Muscle of arm (tissue), 12 donors: ENCODE data around the gene ADARB2. TPM values are rescaled to one million over a fixed set of nuclear protein-coding genes. Genes with fewer than 3 reads are reported as not detected.

Experiments used
- DNase-seq: peaks from one replicate; pipeline ENCODE4 v3.0.0-alpha.2; 2013
- polyA plus RNA-seq, 12 donors: library from polyadenylated mRNA; unstranded; fragments of 120-200 nt; gene quantifications; one replicate each; pipeline ENCODE4 v1.2.1, GENCODE V29; 2013; ENCODE audit not compliant: insufficient read length in 12 of 12

Gene ADARB2
- polyA plus RNA-seq, 12 donors, result 0.07 to 0.48 (median 0.32) TPM; not detected in 2

DNA sequence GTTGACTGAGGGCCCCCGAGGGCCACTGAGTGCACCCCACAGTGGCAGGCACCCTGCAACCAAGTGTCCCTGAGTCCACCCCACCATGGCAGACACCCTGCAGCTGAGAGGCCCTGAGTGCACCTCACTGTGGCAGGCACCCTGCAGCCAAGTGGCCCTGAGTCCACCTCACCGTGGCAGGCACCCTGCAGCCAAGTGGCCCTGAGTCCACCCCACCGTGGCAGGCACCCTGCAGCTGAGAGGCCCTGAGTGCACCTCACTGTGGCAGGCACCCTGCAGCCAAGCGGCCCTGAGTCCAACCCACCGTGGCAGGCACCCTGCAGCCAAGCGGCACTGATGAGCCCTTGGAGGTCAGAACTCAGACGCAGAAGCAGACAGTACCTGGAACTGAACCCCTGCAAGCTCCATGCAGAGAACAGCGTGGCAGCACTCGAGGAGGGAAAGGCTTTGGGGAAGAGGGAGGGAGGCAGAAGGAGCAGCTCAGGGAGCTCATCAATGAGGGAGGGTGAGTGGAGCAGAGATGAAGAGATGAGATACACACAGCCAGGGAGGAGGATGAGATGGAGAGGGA lies 524.7 kb downstream of the ADARB2 start:
- no peak for DNase-seq

DNA sequence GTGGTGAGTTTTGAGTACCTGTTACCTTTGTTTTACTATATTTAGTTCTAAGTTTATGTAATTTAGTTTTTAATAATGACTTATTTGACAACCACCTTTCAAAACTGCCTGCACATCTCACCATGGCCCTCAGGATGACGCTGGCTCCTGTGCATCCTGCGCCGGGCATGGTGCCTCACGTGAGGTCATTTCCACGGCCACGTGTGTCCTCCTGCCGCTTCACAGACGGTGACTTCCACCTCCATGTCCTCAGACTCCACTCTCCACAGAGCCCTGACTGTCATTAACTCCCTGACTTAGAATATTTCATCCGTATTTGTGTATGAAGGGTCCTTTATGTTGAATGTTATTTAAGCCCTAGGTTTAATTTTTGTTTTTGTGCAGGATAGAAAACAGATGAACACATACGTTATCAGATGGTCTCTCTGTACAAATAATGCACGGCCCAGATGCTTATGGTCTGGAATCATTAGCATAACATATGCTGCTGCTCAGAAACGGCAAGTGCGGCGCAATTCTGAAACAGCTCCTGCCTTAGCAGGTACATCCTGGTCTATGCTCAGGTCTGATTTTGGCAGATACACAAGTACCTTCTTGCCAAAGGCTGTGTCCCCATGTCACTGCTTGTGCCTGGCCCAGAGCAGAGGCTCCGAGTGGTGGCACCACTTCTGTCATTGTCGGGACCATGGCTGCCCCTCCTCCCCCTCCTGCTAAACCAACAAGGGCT lies 525.3 kb downstream of the ADARB2 start:
- DNase-seq, result no peak

DNA sequence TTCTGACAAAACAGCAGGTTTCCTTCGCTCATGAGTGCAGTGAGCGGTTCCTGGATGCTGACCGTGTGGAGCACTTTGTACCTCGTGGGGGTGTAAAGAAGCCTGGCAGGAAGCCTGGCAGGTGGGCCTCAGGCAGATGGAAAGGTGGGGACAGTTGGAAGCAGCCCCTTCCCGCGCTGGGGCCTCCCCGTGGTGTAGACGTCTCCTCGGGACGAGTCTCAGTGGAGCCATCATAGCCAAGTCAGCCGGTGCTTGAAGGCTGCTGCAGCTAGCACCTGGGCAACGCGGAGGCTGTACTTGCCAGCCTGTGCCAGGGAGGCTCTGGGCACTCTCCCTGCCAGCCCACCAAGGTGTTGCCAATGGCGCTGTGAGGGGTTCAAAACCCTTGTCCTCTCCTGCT lies 526.7 kb downstream of the ADARB2 start:
- DNase-seq, result no peak

DNA sequence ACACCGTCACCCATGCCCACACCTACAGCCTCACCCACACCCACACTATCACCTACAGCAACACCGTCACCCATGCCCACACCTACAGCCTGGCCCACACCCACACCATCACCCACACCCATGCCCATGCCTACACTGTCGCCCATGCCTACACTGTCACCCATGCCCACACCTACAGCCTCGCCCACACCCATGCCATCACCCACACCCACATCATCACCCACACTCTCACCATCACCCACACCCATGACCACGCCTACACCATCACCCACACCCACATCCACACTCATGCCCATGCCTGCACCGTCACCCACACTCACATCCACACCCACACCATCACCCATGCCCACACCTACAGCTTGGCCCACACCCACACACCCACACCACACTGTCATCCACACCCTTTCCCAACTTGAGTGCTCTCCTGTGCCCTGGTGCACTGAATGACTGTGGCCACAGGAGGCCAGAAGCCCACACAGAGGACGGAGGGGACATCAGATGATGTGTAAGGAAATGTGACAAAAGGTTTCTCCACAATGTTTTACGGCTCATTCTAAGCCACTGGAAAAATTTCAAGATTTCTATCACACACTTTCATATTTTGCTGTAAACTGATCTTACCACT lies 527.9 kb downstream of the ADARB2 start:
- no peak for DNase-seq

DNA sequence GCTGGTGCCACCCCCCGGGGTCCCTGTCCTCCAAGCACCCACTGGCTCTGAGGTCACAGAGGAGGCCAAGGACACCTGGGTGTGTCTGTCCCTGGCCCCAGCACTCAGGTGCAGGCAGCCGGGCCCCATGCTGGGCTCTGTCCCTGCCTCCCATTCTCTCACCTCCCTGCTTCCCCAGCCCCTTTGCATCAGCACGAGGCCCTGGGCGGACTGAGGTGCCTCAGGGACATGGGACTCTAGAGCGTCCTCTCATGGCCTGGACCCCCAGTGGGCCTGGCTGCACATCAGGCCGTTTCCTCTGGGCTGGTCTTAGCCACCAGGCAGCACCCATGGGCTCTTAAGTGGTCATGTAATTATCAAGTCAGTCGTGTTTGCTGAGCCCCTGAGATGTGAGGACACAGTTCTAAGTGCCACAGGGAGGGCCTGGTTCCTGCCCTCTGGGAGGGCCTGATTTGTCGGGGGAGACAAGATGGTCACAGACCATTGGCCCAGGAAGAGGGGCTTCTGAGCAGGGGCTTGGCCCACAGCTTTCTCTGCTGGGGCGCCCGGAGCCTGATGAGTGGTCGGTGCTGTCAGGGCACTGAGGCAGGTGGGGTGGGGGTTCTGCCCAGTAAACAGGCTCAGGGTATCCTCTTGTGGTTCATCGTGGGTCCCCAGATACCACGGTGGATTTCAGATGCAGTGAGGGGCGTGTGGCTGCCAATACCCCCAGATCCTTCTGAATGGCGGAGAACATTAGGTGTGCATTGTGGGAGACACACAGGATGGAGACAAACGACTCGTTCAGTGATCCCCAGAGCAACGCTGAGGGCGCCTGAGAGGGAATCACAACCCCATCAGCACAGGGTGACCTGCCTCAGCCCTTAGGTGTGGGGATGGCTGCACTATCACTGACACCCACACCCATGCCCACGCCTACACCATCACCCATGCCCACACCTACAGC lies 528.7 kb downstream of the ADARB2 start:
- DNase-seq, result no peak

DNA sequence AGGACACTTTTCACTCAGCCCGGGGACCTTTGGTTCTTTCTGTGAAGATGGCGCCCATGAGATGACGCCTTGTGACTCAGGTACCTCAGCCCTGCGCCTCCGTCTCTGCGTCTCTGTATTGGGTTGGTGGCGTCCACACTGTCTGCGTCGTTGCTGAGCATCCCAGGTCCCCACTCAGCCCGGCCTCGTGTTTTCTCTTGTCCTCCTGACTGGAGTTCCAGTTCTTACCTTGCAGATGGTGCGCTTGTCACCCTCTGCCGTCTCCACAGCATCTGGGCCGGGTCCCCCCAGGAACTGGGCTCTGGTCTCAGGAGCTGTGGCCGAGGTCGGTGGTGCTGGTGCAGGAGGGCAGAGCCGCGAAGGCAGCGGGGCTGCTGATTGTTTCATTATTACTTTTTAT lies 530.7 kb downstream of the ADARB2 start:
- no peak for DNase-seq

DNA sequence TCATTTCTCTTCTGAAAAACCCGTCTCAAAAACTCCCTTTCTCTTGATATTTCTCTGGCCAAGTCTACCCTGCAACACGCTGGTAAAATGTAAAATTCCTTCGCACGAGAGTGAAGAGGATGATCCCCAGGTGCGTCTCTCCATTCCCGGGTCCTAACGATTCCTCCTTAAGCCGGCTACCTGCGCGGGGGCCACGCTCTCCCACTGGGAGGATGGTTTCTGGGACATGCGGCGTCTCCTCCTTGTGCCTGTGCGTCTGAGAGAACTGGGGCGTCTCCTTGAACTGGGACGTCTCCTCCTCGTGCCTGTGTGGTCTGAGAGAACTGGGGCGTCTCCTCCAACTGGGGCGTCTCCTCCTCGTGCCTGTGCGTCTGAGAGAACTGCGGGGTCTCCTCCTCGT lies 531.2 kb downstream of the ADARB2 start:
- no peak for DNase-seq

DNA sequence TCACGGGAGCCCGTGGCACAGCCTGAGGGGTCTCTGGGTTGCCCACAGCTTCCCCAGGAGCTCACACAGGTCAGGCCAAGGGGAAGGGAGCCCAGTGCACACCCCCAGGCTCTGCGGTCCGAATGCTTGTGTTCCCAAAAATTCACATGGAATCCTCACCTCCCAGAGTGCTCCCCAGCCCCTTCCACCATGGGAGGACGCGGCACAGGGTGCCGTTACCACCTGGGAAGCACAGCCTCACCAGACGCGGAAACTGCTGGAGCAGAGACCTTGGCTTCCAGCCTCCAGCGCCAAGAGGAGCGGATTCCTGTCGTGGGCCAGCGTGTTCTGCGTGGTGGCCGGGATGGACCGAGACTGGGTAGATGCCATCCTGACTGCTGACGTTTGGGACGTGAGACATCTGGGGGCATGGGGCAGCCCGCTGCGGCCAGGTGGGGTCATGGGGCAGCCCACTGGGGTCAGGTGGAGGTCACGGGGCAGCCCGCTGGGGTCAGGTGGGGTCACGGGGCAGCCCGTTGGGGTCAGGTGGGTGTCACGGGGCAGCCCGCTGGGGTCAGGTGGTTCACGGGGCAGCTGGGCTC lies 531.8 kb downstream of the ADARB2 start:
- no peak for DNase-seq

DNA sequence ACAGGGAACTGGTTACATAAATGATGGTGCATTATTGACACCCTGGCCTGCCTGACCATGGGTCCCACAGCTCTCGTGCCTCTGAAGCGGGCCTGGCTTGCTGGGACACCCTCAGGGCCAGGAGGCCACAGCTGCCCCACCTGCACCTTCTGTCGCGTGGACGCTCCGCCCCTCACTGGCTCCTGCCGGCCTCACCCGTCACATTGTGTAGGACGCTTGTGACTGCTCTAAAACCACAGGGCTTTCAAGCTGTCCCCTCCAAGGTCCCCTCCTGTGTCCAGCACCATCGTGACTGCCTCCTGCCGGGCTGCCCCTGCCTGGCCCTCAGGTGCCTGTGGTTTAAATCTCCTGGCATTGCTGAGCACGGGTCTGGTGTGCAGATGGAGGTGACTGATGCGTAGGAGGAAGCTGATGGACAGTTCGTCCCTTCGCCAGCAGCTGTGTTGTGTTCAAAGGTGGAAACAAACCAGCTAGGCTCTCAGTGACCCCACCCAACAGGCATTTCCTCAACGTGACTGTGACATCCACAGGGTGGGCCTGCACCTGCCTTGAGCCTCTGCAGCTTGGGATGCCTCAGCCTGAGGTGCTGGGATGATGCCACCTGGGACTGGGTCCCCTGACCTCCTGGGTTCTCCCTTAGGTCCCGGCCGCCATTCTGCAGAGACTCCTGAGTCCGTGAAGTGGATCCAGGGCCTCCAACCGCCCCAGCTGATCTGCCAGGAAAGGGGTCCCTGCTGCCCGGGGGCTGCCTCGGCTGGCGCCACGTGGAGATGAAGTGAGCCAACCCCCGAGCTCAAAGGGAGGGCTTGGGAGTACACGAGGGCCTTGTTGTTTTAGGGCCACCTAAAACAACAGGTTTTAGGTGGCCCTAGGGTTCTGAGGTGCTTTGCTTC lies 532.6 kb downstream of the ADARB2 start:
- no peak for DNase-seq

DNA sequence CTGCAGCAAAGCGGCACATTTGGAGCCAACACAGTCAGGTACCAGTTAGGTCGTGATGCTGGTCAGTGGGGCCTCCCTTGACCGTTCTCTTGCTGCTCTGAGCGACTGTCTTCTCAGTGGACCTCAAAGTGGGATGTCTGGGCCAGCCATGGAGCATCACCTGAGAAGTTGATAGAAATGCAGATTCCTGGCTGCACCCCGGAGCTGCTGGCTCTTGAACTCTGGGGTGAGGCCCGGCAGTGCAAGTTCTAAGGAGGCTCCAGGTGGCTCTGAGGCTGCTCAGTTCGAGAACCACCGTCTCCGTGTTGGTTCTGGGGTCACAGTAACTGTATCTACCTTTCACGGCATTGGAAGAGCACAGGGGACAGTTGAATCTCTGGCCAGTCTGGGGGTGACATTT lies 533.6 kb downstream of the ADARB2 start:
- no peak for DNase-seq

DNA sequence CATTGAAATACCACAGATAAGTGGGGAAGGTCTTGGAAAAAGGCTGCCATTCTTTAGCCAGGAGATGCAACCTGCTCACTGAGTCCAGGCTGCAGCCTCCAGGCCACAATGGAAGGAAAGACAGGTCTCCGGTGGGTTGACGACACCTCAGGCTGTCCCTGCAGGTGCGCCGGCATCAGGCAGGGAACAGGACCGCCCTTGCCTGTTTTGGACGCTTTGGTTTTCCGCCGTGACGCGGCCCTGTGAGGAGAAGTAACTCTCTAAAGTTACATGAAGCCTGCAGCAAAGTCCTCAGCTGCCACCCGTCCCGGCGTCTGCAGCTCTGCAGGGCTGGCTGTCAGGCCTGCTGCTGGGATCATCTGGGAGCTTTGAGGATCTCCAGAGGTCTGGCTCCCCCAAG lies 534.1 kb downstream of the ADARB2 start:
- DNase-seq, result no peak

DNA sequence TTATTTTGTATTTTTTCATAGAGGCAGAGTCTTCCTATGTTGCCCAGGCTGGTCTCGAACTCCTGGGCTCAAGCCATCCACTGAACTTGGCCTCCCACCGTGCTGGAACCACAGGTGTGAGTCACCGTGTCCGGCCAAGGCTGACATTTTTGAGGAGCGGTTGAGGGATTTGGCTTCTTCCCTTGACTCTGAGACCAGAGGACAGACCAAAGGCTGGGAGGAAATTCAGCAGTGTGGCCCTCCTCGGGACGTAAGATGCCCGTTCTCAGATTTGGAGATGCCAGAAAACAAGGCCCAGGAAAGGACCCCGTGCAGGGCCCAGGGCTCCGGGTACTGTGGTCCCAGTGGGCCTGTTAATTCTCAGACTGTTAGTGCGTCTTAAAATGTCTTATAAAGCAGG lies 535.0 kb downstream of the ADARB2 start:
- no peak for DNase-seq

DNA sequence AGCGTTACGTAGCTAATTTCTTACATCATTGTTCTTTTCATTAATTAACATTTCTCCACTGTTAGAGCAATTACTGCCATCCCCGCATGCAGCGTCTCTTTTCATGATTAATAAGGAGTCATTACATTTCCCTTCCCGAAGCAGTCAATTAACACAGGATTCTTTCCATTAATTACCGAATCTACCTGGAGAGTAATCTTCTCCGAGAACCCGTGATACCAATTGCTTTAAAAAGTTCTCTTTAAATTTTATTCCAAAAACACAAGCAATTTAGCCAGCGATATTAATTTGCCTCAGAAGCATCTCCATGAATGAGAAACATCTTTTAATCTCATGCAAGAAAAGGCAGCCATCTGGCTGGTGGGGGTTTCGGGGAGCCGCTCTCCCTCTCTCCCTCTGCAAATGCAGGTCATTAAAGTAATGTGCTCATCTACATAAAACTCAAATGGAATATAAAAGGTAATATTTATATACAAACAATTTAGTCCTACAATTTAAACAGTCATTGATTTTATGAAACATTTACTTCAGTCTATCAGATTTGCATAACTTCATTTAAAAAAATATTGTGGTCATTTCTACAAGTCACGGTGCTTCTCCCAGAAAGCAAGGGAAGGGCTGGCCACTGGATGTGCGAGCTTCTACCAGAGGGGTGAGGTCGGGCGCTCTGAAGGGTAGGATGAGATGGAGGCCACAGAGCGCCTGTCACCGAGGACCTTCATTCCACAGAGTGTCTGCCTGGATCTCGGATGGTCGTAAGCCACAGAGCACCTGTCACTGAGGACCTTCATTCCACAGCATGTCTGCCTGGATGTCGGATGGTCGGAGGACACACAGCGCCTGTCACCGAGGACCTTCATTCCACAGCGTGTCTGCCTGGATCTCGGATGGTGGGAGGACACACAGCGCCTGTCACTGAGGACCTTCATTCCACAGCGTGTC lies 536.2 kb downstream of the ADARB2 start:
- DNase-seq, result no peak

DNA sequence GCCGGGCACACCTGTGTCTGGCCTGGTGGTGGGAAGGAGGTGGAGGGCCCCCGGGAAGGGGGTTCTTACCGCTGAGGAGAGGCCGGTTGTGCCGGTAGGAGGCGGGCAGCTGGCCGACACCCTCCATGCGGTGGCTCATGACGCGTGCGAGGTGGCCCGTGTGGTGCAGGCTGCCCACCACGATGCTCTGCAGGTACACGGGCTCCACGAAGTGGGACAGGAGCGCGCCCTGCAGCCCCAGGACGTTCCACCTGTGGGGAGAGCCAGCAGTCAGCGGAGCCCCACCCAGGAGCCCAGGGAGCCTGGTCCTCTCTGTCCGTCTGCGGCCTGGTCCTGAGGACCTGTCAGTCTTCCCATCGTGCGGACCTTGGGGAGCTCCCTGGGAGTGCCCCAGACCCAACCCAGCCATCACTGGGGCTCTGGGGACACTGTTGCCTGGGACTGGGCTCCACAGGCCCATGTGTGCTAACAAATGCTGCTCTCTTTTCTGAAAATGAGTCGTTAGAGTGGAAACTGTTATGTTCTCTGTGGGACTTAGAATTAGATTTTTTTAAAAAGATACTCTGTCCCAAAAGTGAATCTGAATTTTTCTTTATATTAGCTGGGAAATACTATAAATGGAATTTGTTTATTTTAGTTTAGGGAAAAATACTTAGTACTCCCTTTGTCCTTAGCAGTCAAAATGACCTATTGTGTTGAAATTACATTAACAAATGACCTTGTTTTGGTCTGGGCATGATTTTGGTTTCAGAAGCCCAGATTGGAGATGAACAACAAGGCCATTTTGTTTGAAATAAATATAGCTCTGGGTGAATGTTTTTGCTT lies 537.2 kb downstream of the ADARB2 start:
- no peak for DNase-seq

DNA sequence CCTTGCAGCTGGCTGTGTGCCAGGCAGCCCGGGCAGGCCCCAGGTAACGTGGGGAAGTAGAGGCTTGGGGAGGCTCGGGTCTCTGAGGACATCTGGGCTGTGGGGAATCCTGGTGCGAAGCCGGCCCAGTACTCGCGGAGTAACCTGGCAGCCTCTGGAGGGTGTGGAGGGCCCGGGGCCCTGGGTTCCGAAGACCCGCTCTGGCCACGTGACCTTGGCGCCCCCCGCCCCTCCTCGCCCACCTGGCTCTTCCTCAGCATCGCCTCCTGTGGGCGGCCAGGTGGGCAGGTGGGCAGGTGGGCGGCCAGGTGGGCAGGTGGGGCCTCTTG lies 538.0 kb downstream of the ADARB2 start:
- DNase-seq, result no peak

DNA sequence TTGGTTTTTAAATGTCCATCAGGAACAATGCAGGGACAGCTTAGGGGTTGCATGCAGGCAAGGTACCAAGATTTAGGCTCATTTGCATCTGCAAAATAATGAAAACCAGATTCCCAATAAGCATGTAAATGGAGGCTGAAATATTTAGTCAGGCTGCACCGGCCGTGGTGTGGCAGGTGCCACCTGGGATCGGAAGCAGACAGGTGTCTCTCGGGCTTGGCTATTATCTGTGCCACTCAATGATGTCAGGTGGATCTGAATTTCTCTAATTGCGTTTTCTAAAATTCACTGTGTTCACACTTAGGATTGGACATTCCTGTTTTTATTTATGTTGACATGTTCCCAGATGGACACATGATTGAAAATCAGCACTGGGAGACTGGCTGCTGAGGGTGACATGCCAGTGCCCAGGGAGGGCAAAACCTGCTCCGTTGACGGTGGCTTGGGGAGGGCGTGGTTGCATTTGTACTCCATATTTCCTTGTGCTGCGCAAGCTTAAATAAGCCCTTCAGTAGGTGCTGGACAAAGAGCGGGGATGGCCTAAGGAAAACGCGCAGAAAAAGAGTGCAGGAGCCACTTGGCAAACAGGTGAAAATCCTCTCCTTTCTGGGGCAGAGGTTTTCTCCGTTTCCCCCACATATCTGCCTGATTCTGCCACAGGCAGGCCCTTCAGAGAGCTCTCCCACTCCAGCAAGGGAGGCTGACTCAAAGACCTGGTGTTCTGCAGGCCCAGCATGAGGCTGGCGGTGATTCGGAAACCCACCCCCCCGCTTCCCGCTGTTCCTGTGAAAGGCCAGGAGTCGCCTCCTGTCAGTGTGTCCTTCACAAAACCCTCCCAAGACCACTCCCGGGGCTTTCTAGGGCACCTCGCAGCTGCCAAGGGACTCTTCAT lies 538.6 kb downstream of the ADARB2 start:
- no peak for DNase-seq

DNA sequence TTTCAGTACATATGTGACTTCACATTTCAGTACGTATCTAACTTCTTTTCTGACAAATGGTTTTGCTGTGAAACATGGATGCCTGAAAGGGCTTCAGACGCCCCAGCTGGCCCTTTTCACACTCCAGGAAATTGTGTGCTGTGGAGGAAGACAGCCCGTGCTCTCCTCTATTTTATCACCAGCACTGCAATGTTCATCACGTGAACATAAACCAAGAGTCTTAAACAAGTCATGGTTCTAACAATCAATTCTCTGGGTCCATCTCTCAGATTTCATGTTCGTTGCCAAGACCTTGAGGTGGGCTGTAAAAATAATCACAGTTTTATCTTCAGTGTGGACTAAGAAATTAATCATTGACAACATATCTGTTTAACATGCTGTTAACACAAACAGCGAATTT lies 539.9 kb downstream of the ADARB2 start:
- DNase-seq, result no peak

DNA sequence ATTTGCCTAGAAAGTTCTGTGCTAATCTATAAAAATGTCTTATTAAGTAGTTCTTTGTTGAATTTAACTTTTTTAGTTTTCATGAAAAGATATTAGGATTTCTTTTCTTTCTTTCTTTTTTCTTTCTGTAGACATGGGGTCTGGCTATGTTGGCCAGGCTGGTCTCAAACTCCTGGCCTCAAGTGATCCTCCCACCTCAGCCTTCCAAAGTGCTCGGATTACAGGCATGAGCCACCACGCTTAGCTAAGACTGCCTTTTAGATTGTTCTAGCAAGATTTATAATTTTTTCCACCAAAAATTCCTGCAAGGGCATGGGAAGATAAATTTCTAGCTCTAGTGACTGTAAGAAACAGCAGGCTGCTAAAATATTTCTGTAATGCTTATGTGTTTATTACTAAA lies 540.7 kb downstream of the ADARB2 start:
- no peak for DNase-seq
